ENCODE measurements around the gene MYO1A.

- no peak for TF ChIP-seq CTCF (IDR thresholded peaks at IDR 0.05 in 4 of 5, conservative IDR thresholded peaks at IDR 0.05 in 1 of 5)
- no peak for TF ChIP-seq POLR2A (IDR thresholded peaks at IDR 0.05)
Measured at GRCh38 chr12:57012600-57013465, 37.1 kb downstream of the MYO1A start.

Measured in gastrocnemius medialis (tissue), 4 donors.